ENCODE results near the gene CCDC88C. TPM values are rescaled to one million over a fixed set of nuclear protein-coding genes. Genes with fewer than 3 reads are reported as not detected.

Gene CCDC88C
- total and polyA plus RNA-seq, 4 donors = 16.5 to 66.0 (median 32.1) TPM

- Histone ChIP-seq H3K9ac (ENCODE audit: insufficient read depth in 1 of 2, low read length in 2 of 2) (no peak overlapping the region), H3K36me3 (ENCODE audit: control insufficient read depth in 4 of 4, insufficient read depth in 4 of 4, low read length in 4 of 4) (peaks cover 0 to 28% (median 0%) of the 10 kb centered on the region in 4 donors), H3K27ac (ENCODE audit: low read depth in 1 of 2, low read length in 1 of 2) (no peak overlapping the region), H3K9me3 (ENCODE audit: control insufficient read depth in 4 of 4, insufficient read depth in 3 of 4, low read length in 3 of 4) (no peaks in the 10 kb centered on the region), H3K4me1 (ENCODE audit: control insufficient read depth in 5 of 5, insufficient read depth in 5 of 5, low read length in 5 of 5) (peaks cover 0 to 16% (median 7%) of the 10 kb centered on the region in 5 donors), H3K27me3 (ENCODE audit: control insufficient read depth in 3 of 3, insufficient read depth in 3 of 3, low read length in 2 of 3) (no peaks in the 10 kb centered on the region), H3K4me3 (no peak overlapping the region)
- TF ChIP-seq, protein P1, sequence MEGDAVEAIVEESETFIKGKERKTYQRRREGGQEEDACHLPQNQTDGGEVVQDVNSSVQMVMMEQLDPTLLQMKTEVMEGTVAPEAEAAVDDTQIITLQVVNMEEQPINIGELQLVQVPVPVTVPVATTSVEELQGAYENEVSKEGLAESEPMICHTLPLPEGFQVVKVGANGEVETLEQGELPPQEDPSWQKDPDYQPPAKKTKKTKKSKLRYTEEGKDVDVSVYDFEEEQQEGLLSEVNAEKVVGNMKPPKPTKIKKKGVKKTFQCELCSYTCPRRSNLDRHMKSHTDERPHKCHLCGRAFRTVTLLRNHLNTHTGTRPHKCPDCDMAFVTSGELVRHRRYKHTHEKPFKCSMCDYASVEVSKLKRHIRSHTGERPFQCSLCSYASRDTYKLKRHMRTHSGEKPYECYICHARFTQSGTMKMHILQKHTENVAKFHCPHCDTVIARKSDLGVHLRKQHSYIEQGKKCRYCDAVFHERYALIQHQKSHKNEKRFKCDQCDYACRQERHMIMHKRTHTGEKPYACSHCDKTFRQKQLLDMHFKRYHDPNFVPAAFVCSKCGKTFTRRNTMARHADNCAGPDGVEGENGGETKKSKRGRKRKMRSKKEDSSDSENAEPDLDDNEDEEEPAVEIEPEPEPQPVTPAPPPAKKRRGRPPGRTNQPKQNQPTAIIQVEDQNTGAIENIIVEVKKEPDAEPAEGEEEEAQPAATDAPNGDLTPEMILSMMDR (IDR thresholded peaks at IDR 0.05; ENCODE audit: control extremely low read depth, extremely low read depth) = no peak
- no peak for DNase-seq
- WGBS, 2 donors = 92 to 94% methylated on average over 14 of the region's 14 CpGs
- ATAC-seq (ENCODE audit: insufficient read depth, low FRiP score) = no peak
These were observed 103.8 kb downstream of the CCDC88C start for GRCh38 chr14:91313852-91314251.

- Histone ChIP-seq H3K4me3 (no peak overlapping the region), H3K9ac (ENCODE audit: insufficient read depth in 1 of 2, low read length in 2 of 2) (no peak overlapping the region), H3K4me1 (ENCODE audit: control insufficient read depth in 5 of 5, insufficient read depth in 5 of 5, low read length in 5 of 5) (peaks cover 0 to 16% (median 7%) of the 10 kb centered on the region in 5 donors), H3K27me3 (ENCODE audit: control insufficient read depth in 3 of 3, insufficient read depth in 3 of 3, low read length in 2 of 3) (no peaks in the 10 kb centered on the region), H3K9me3 (ENCODE audit: control insufficient read depth in 4 of 4, insufficient read depth in 3 of 4, low read length in 3 of 4) (no peaks in the 10 kb centered on the region), H3K27ac (ENCODE audit: low read depth in 1 of 2, low read length in 1 of 2) (no peak overlapping the region), H3K36me3 (ENCODE audit: control insufficient read depth in 4 of 4, insufficient read depth in 4 of 4, low read length in 4 of 4) (peaks cover 0 to 31% (median 0%) of the 10 kb centered on the region in 4 donors)
- WGBS, 2 donors = 94% methylated on average over 34 of the region's 34 CpGs
- ATAC-seq (ENCODE audit: insufficient read depth, low FRiP score) (no peak), DNase-seq (no peak)
- TF ChIP-seq, protein P1 (IDR thresholded peaks at IDR 0.05; ENCODE audit: control extremely low read depth, extremely low read depth) = no peak
These were observed 104.3 kb downstream of the CCDC88C start for GRCh38 chr14:91313154-91313850.

DNA sequence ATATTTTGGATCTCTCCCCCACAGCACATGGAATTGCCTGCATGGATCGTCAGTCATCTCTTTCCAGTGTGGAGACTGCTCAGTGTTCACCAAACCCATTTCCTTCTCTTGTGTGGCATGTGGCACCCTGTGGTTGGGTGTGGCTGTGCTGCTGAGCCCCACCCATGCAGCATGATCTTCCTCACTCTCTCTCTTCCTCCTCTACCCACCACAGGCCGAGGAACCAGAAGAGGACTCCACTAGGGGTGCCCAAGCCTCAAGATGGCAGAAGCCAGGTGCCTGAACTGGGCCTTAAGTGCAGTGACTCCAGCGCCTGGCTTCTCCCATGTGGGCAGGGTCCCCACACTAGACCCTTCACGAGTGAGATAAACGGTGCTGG, 106.3 kb downstream of the CCDC88C start:
- WGBS, 2 donors = 52 to 61% methylated on average over 5 of the region's 5 CpGs
- no peak overlapping the region for H3K4me3 ChIP-seq
- H3K27ac ChIP-seq (ENCODE audit: low read depth in 1 of 2, low read length in 1 of 2) = no peak overlapping the region
- no peak overlapping the region for H3K9ac ChIP-seq (ENCODE audit: insufficient read depth in 1 of 2, low read length in 2 of 2)
- H3K27me3 ChIP-seq (ENCODE audit: control insufficient read depth in 3 of 3, insufficient read depth in 3 of 3, low read length in 2 of 3) = no peaks in the 10 kb centered on the region
- TF ChIP-seq, protein P1 (IDR thresholded peaks at IDR 0.05; ENCODE audit: control extremely low read depth, extremely low read depth) = no peak
- peaks cover 0 to 45% (median 3%) of the 10 kb centered on the region in 4 donors for H3K36me3 ChIP-seq (ENCODE audit: control insufficient read depth in 4 of 4, insufficient read depth in 4 of 4, low read length in 4 of 4)
- DNase-seq = no peak
- H3K9me3 ChIP-seq (ENCODE audit: control insufficient read depth in 4 of 4, insufficient read depth in 3 of 4, low read length in 3 of 4) = peaks cover 0 to 2% (median 0%) of the 10 kb centered on the region in 4 donors
- H3K4me1 ChIP-seq (ENCODE audit: control insufficient read depth in 5 of 5, insufficient read depth in 5 of 5, low read length in 5 of 5) = peaks cover 0 to 4% (median 0%) of the 10 kb centered on the region in 5 donors
- no peak for ATAC-seq (ENCODE audit: insufficient read depth, low FRiP score)

Measured in lung (tissue), 12 donors.